GM21360 (cell line): ENCODE results near the gene MAPK8IP3.

Source experiments
- ATAC-seq: cut with Tn5 transposase; IDR thresholded peaks from one replicate; pipeline ENCODE4 v1.9.1; 2021; ENCODE audit warnings: mild to moderate bottlenecking, moderate library complexity; ENCODE audit not compliant: unreplicated experiment

MAPK8IP3 gene

GRCh38 chr16:1800701-1801100, 94.7 kb downstream of the MAPK8IP3 start:
- ATAC-seq, result no peak

- no peak for ATAC-seq
Observed at GRCh38 chr16:1807626-1808025, 101.6 kb downstream of the MAPK8IP3 start.

GRCh38 chr16:1808691-1809090, 102.7 kb downstream of the MAPK8IP3 start:
- ATAC-seq, result no peak

GRCh38 chr16:1809281-1809801, 103.3 kb downstream of the MAPK8IP3 start:
- ATAC-seq, result no peak

- ATAC-seq, result no peak
Observed at GRCh38 chr16:1810106-1810505, 104.1 kb downstream of the MAPK8IP3 start.

- ATAC-seq, result no peak
Observed at GRCh38 chr16:1810536-1810935, 104.5 kb downstream of the MAPK8IP3 start.

- no peak for ATAC-seq
Observed at GRCh38 chr16:1812732-1813163, 106.8 kb downstream of the MAPK8IP3 start.

GRCh38 chr16:1815461-1815860, 109.5 kb downstream of the MAPK8IP3 start:
- ATAC-seq, result no peak

- ATAC-seq, result no peak
Observed at GRCh38 chr16:1816396-1817275, 110.6 kb downstream of the MAPK8IP3 start.

- ATAC-seq, result no peak
Observed at GRCh38 chr16:1817276-1817589, 111.2 kb downstream of the MAPK8IP3 start.

GRCh38 chr16:1817716-1818115, 111.7 kb downstream of the MAPK8IP3 start:
- no peak for ATAC-seq

GRCh38 chr16:1818204-1818872, 112.3 kb downstream of the MAPK8IP3 start:
- ATAC-seq, result no peak

GRCh38 chr16:1818873-1819525, 113.0 kb downstream of the MAPK8IP3 start:
- no peak for ATAC-seq

GRCh38 chr16:1819611-1820010, 113.6 kb downstream of the MAPK8IP3 start:
- ATAC-seq, result no peak
